GM12878 (cell line): ENCODE measurements around the gene CADPS. TPM values are rescaled to one million over a fixed set of nuclear protein-coding genes. Genes with fewer than 3 reads are reported as not detected.

Experiments
- ATAC-seq: fragments of 200-7000 bp; cut with Tn5 transposase; 3 replicates; pipeline ENCODE4 v1.9.1; 2020; ENCODE audit warnings: mild to moderate bottlenecking, moderate library complexity
- BruUV-seq: library from RNA; stranded (reverse); fragments of 400-500 nt; replicated peaks from 2 replicates; lab custom pipeline; 2021; lab: Mats Ljungman, UMichigan
- CTCF ChIA-PET: fragments of 300-600 bp; sonication (Branson Sonifier 250); formaldehyde crosslinking; extraction: SDS; loops from one replicate; lab custom pipeline; 2021; ENCODE audit warnings: inconsistent platforms; lab: Yijun Ruan, JAX
- POLR2A ChIA-PET: fragments of 350-600 bp; formaldehyde crosslinking; extraction: SDS; loops from one replicate; lab custom pipeline; 2021; ENCODE audit warnings: inconsistent platforms; lab: Charles Lee
- RAD21 ChIA-PET: fragments of 300-600 bp; sonication (Branson Sonifier 250); formaldehyde crosslinking; loops from one replicate; lab custom pipeline; 2023; ENCODE audit warnings: antibody characterized with exemption; ENCODE audit not compliant: unreplicated experiment; lab: Charles Lee
- SMC1A ChIA-PET: fragments of 300-600 bp; sonication (Branson Sonifier 250); formaldehyde crosslinking; loops from one replicate; lab custom pipeline; 2023; ENCODE audit not compliant: unreplicated experiment, uncharacterized antibody; lab: Charles Lee
- DNase-seq: peaks from one replicate; pipeline ENCODE4 v3.0.0-alpha.2; 2011; ENCODE audit warnings: low read depth, low spot score
- FAIRE-seq: peaks from 3 replicates; lab custom pipeline; 2011; peaks lifted over from hg19 to GRCh38; lab: Jason Lieb, UNC
- H2AFZ ChIP-seq: 2 replicates; pipeline ENCODE4 v1.6.0; 2011; ENCODE audit warnings: low read depth, low read length, control low read depth; ENCODE audit not compliant: control insufficient read depth
- H3K27ac ChIP-seq: 2 replicates; pipeline ENCODE4 v1.5.1; 2011; ENCODE audit warnings: control low read depth; ENCODE audit not compliant: control insufficient read depth, insufficient read depth
- H3K27me3 ChIP-seq, 2 experiments: replicated peaks in 1 of 2; 2 replicates each; pipeline versions ENCODE4 v1.6.0 to v1.6.1; 2011; ENCODE audit warnings: low read length in 1 of 2; ENCODE audit not compliant: control insufficient read depth in 2 of 2, insufficient read depth in 2 of 2
- H3K36me3 ChIP-seq, 2 experiments: 2 replicates each; pipeline ENCODE4 v1.5.1; 2011; ENCODE audit warnings: low read length in 1 of 2; ENCODE audit not compliant: control insufficient read depth in 2 of 2, insufficient read depth in 2 of 2
- H3K4me1 ChIP-seq: 2 replicates; pipeline ENCODE4 v1.6.1; 2011; ENCODE audit warnings: mild to moderate bottlenecking, low read length, moderate library complexity, mixed read lengths; ENCODE audit not compliant: control insufficient read depth, insufficient read depth
- H3K4me2 ChIP-seq: 2 replicates; pipeline ENCODE4 v1.6.0; 2011; ENCODE audit warnings: control low read depth; ENCODE audit not compliant: control insufficient read depth, insufficient read depth
- H3K4me3 ChIP-seq: fragments of 200-600 bp; sonication (generic); 2 replicates; pipeline ENCODE4 v1.5.1; 2016
- H3K79me2 ChIP-seq: 2 replicates; pipeline ENCODE4 v1.6.0; 2011; ENCODE audit warnings: low read length; ENCODE audit not compliant: control insufficient read depth, insufficient read depth
- H3K9ac ChIP-seq: 2 replicates; pipeline ENCODE4 v1.8.0; 2011; ENCODE audit warnings: low read length, control low read depth, mixed read lengths; ENCODE audit not compliant: control insufficient read depth, insufficient read depth
- H3K9me3 ChIP-seq: replicated peaks from 3 replicates; pipeline ENCODE4 v1.5.1; 2011; ENCODE audit warnings: mild to moderate bottlenecking, low read length; ENCODE audit not compliant: control insufficient read depth, insufficient read depth
- H4K20me1 ChIP-seq: 2 replicates; pipeline ENCODE4 v1.6.0; 2011; ENCODE audit not compliant: control insufficient read depth, insufficient read depth
- ATF7 ChIP-seq: fragments of 450-650 bp; IDR thresholded peaks from 2 replicates; pipeline ENCODE4 v1.6.1; 2016; ENCODE audit warnings: low read depth, mild to moderate bottlenecking
- BCL11A ChIP-seq: IDR thresholded peaks from 2 replicates; pipeline ENCODE4 v1.6.1; 2011; ENCODE audit warnings: low read depth, low read length
- EGR1 ChIP-seq, 2 experiments: IDR thresholded peaks; 1 replicate in 1 of 2; 2 replicates in 1 of 2; pipeline ENCODE4 v1.6.1; 2011 to 2012; ENCODE audit warnings: low read depth in 2 of 2, low read length in 2 of 2, borderline replicate concordance in 1 of 2, mild to moderate bottlenecking in 1 of 2, moderate library complexity in 1 of 2
- HDAC2 ChIP-seq: fragments of 200-600 bp; sonication (generic); IDR thresholded peaks from 2 replicates; pipeline ENCODE4 v1.6.1; 2017
- JUND ChIP-seq: IDR thresholded peaks from 2 replicates; pipeline ENCODE4 v1.6.1; 2012; ENCODE audit warnings: low read depth, mild to moderate bottlenecking, low read length, improper control_type of control experiment, moderate library complexity
- MYB ChIP-seq: fragments of 150-350 bp; IDR thresholded peaks from 2 replicates; pipeline ENCODE4 v1.6.1; 2014; ENCODE audit warnings: mild to moderate bottlenecking, low read depth, low read length, borderline replicate concordance
- PAX8 ChIP-seq: fragments of 450-650 bp; IDR thresholded peaks from 2 replicates; pipeline ENCODE4 v1.6.1; 2017; ENCODE audit warnings: mild to moderate bottlenecking, moderate library complexity
- SIN3A ChIP-seq: IDR thresholded peaks from 2 replicates; pipeline ENCODE4 v1.6.1; 2012; ENCODE audit warnings: low read depth, low read length, improper control_type of control experiment
- SUZ12 ChIP-seq: fragments of 200-600 bp; sonication (generic); IDR thresholded peaks from one replicate; pipeline ENCODE4 v1.6.1; 2018; ENCODE audit warnings: antibody characterized with exemption, mild to moderate bottlenecking; ENCODE audit not compliant: unreplicated experiment
- ZBTB33 ChIP-seq: fragments of 450-650 bp; IDR thresholded peaks from 2 replicates; pipeline ENCODE4 v1.6.1; 2017; ENCODE audit warnings: mild to moderate bottlenecking
- ZSCAN29 ChIP-seq: fragments of 450-650 bp; IDR thresholded peaks from 2 replicates; pipeline ENCODE4 v1.6.1; 2017; ENCODE audit warnings: mild to moderate bottlenecking, moderate library complexity
- WGBS: methylation state at CpG from one replicate; pipeline ENCODE4 v1.1.6; 2016; ENCODE audit warnings: low lambda C conversion rate; ENCODE audit not compliant: insufficient replicate concordance, insufficient coverage; ENCODE audit errors: missing lambda C conversion rate; 5-methylcytosine and 5-hydroxymethylcytosine counted together
- in situ Hi-C: fragments of 300-500 bp; cut with MboI; formaldehyde crosslinking; loops from 9 replicates; pipeline ENCODE4 v1.14.3; 2018; ENCODE audit warnings: mixed read lengths
- intact Hi-C: fragments of 100-400 bp; cut with micrococcal nuclease; formaldehyde crosslinking; loops from one replicate; pipeline ENCODE4 v1.14.2; 2022; ENCODE audit not compliant: unreplicated experiment
- polyA plus RNA-seq, 11 experiments: library from polyadenylated mRNA; depleted of rRNA in 4 of 11; unstranded in 6 of 11; stranded (reverse) in 5 of 11; fragments of >200 nt; fragmentation: Nextera tagmentation in 4 of 11; fragmentation: Illumina TruSeq in 1 of 11; extraction: Ambion mirVana in 4 of 11; extraction: Trizol in 1 of 11; gene quantifications; 1 replicate in 1 of 11; 2 replicates in 10 of 11; pipeline versions ENCODE4 v1.2.1 to v1.2.3, GENCODE V29; 2011 to 2016; ENCODE audit warnings: inconsistent platforms in 2 of 11, missing spikeins in 2 of 11, low read depth in 1 of 11
- total RNA-seq, 4 experiments: library from RNA; depleted of rRNA in 3 of 4; stranded (reverse); fragments of >200 nt in 3 of 4; fragmentation: Illumina TruSeq in 1 of 4; extraction: Trizol in 1 of 4; gene quantifications; 2 replicates each; pipeline versions ENCODE4 v1.2.1 to v1.2.3, GENCODE V29; 2013 to 2021
- TF ChIP-seq, protein P1 (sequence below): fragments of 450-650 bp; IDR thresholded peaks from 2 replicates; pipeline ENCODE4 v1.6.1; 2017; ENCODE audit warnings: borderline replicate concordance
- TF ChIP-seq, protein P2 (sequence below): fragments of 450-650 bp; IDR thresholded peaks from 2 replicates; pipeline ENCODE4 v1.6.1; 2017; ENCODE audit warnings: antibody characterized with exemption, mild to moderate bottlenecking, moderate library complexity
- TF ChIP-seq, protein P3 (sequence below): fragments of 450-650 bp; formaldehyde crosslinking; IDR thresholded peaks from 2 replicates; pipeline ENCODE4 v1.4.0; 2022; ENCODE audit warnings: mild to moderate bottlenecking, moderate library complexity

The CADPS gene
- total and polyA plus RNA-seq, 10 of the 15 experiments (the other 5 are each of a cell fraction or from before 2014, with no cell fraction given), result 0.20 TPM; not detected in 9

DNA sequence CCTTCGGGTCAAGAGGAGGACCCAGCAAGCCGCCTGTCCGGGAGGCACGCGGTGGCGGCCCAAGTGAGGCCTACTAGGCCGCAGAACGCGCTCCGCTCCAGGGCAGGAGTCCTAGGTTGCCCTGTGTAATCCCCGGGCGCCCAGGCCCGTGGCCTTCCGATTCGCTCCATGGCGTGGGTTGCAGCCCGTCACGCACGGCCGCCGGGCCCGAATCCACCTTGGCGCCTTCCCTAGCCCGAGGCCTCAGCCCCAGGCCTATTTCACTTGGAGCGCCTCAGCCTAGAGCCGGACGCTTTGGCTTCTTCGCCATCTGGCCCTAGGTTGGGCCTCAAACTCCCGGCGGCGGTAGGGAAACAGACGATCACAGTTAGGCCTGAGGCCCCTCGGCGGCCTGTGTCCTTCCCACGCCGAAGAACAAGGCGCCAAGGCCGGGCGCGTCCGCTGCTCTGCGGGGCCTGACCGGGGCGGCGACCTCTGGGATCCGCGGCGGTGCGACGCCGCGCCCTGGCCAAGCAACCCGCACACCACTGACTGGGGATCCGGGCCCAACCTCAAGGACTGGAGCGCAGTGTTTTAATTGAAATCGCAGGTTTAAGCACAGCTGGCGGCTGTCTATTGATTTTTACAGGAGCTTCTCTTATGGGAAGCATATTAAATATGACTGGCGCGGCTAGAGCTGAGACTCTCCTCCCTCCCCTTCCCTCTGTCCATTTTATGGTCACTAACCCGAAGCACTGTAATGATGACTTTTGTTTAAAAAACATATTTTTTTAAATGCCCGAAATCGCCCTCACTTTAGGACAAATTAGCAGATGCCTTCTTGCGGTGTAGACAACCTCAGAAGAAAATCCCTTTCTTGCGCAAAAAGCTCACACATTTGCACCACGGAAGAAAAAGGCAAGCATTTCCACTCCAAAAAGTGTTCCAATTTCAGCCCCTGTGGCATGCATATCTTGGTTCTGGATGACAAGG, 498.0 kb downstream of the CADPS start:
- in situ Hi-C loops (no loop called here), intact Hi-C loops (no loop called here)
- Histone ChIP-seq H3K79me2 (no peaks in the 10 kb centered on the region), H3K4me1 (no peaks in the 10 kb centered on the region), H3K4me2 (no peak overlapping the region), H3K27ac (no peak overlapping the region), H2AFZ (no peak overlapping the region), H3K27me3 (peaks cover 3 to 15% of the 10 kb centered on the region in 2 experiments; a peak in 3 of 4 replicates), H3K4me3 (no peak overlapping the region), H4K20me1 (no peaks in the 10 kb centered on the region), H3K9ac (no peak overlapping the region), H3K9me3 (no peaks in the 10 kb centered on the region), H3K36me3 (no peaks in the 10 kb centered on the region)
- 46% methylated on average over 59 of the region's 65 CpGs for WGBS
- ChIA-PET RAD21 (interaction anchor here (0.6 kb wide), 1 partner anchor 49 kb away, joined by 3 read pairs; no protein-coding TSS in a partner anchor), CTCF (no interaction called here), SMC1A (no interaction called here), POLR2A (no interaction called here)
- no peak for FAIRE-seq
- ATAC-seq, result no peak
- no peak for DNase-seq
- BruUV-seq, result no TSS peak
- no peak for TF ChIP-seq EGR1 (IDR thresholded peaks at IDR 0.05; ENCODE audit: borderline replicate concordance in 1 of 2, low read depth in 2 of 2, low read length in 2 of 2)
- no peak for TF ChIP-seq MYB
- no peak for TF ChIP-seq ZSCAN29
- TF ChIP-seq HDAC2, result no peak
- TF ChIP-seq SUZ12, result no peak
- TF ChIP-seq BCL11A, result no peak
- TF ChIP-seq PAX8, result no peak
- TF ChIP-seq, protein P1, sequence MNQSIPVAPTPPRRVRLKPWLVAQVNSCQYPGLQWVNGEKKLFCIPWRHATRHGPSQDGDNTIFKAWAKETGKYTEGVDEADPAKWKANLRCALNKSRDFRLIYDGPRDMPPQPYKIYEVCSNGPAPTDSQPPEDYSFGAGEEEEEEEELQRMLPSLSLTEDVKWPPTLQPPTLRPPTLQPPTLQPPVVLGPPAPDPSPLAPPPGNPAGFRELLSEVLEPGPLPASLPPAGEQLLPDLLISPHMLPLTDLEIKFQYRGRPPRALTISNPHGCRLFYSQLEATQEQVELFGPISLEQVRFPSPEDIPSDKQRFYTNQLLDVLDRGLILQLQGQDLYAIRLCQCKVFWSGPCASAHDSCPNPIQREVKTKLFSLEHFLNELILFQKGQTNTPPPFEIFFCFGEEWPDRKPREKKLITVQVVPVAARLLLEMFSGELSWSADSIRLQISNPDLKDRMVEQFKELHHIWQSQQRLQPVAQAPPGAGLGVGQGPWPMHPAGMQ, result no peak
- TF ChIP-seq ZBTB33, result no peak
- TF ChIP-seq, protein P2, sequence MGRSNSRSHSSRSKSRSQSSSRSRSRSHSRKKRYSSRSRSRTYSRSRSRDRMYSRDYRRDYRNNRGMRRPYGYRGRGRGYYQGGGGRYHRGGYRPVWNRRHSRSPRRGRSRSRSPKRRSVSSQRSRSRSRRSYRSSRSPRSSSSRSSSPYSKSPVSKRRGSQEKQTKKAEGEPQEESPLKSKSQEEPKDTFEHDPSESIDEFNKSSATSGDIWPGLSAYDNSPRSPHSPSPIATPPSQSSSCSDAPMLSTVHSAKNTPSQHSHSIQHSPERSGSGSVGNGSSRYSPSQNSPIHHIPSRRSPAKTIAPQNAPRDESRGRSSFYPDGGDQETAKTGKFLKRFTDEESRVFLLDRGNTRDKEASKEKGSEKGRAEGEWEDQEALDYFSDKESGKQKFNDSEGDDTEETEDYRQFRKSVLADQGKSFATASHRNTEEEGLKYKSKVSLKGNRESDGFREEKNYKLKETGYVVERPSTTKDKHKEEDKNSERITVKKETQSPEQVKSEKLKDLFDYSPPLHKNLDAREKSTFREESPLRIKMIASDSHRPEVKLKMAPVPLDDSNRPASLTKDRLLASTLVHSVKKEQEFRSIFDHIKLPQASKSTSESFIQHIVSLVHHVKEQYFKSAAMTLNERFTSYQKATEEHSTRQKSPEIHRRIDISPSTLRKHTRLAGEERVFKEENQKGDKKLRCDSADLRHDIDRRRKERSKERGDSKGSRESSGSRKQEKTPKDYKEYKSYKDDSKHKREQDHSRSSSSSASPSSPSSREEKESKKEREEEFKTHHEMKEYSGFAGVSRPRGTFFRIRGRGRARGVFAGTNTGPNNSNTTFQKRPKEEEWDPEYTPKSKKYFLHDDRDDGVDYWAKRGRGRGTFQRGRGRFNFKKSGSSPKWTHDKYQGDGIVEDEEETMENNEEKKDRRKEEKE, result no peak
- no peak for TF ChIP-seq SIN3A
- no peak for TF ChIP-seq ATF7
- TF ChIP-seq, protein P3, sequence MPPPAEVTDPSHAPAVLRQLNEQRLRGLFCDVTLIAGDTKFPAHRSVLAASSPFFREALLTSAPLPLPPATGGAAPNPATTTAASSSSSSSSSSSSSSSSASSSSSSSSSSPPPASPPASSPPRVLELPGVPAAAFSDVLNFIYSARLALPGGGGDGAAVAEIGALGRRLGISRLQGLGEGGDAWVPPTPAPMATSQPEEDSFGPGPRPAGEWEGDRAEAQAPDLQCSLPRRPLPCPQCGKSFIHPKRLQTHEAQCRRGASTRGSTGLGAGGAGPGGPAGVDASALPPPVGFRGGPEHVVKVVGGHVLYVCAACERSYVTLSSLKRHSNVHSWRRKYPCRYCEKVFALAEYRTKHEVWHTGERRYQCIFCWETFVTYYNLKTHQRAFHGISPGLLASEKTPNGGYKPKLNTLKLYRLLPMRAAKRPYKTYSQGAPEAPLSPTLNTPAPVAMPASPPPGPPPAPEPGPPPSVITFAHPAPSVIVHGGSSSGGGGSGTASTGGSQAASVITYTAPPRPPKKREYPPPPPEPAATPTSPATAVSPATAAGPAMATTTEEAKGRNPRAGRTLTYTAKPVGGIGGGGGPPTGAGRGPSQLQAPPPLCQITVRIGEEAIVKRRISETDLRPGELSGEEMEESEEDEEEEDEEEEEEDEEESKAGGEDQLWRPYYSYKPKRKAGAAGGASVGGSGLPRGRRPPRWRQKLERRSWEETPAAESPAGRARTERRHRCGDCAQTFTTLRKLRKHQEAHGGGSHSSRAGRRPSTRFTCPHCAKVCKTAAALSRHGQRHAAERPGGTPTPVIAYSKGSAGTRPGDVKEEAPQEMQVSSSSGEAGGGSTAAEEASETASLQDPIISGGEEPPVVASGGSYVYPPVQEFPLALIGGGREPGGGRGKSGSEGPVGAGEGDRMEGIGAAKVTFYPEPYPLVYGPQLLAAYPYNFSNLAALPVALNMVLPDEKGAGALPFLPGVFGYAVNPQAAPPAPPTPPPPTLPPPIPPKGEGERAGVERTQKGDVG (CRISPR knock-in tag), result no peak
- no peak for TF ChIP-seq JUND
